ENCODE data around the gene CLASRP.

The CLASRP gene

GRCh38 chr19:45021971-45022370 lies 16.9 kb upstream of the CLASRP start:
- DNase-seq (ENCODE audit: low read depth) = no peak

- no peak for DNase-seq (ENCODE audit: low read depth)
These were observed 15.8 kb upstream of the CLASRP start for GRCh38 chr19:45023048-45023447.

GRCh38 chr19:45025264-45025663 lies 13.6 kb upstream of the CLASRP start:
- no peak for DNase-seq (ENCODE audit: low read depth)

- DNase-seq (ENCODE audit: low read depth) = no peak
These were observed 11.5 kb upstream of the CLASRP start for GRCh38 chr19:45027371-45027770.

- no peak for DNase-seq (ENCODE audit: low read depth)
These were observed 8.0 kb upstream of the CLASRP start for GRCh38 chr19:45030825-45031224.

- DNase-seq (ENCODE audit: low read depth) = no peak
These were observed 6.4 kb upstream of the CLASRP start for GRCh38 chr19:45032421-45032820.

- no peak for DNase-seq (ENCODE audit: low read depth)
These were observed 3.1 kb upstream of the CLASRP start for GRCh38 chr19:45035755-45036154.

GRCh38 chr19:45037393-45038169 lies 1.3 kb upstream of the CLASRP start:
- DNase-seq (ENCODE audit: low read depth) = no peak

GRCh38 chr19:45040059-45040771 lies 1.4 kb downstream of the CLASRP start:
- no peak for DNase-seq (ENCODE audit: low read depth)

- no peak for DNase-seq (ENCODE audit: low read depth)
These were observed 2.3 kb downstream of the CLASRP start for GRCh38 chr19:45041125-45041524.

- DNase-seq (ENCODE audit: low read depth) = no peak
These were observed 7.0 kb downstream of the CLASRP start for GRCh38 chr19:45045671-45046353.

- no peak for DNase-seq (ENCODE audit: low read depth)
These were observed 7.5 kb downstream of the CLASRP start for GRCh38 chr19:45046355-45046754.

GRCh38 chr19:45047188-45047797 lies 8.4 kb downstream of the CLASRP start:
- DNase-seq (ENCODE audit: low read depth) = no peak

GRCh38 chr19:45049073-45049736 lies 10.4 kb downstream of the CLASRP start:
- DNase-seq (ENCODE audit: low read depth) = no peak

- no peak for DNase-seq (ENCODE audit: low read depth)
These were observed 11.2 kb downstream of the CLASRP start for GRCh38 chr19:45050036-45050435.

- DNase-seq (ENCODE audit: low read depth) = no peak
These were observed 13.2 kb downstream of the CLASRP start for GRCh38 chr19:45051929-45052579.

GRCh38 chr19:45056831-45057230 lies 18.0 kb downstream of the CLASRP start:
- DNase-seq (ENCODE audit: low read depth) = no peak

- no peak for DNase-seq (ENCODE audit: low read depth)
These were observed 18.6 kb downstream of the CLASRP start for GRCh38 chr19:45057444-45057843.

- no peak for DNase-seq (ENCODE audit: low read depth)
These were observed 19.8 kb downstream of the CLASRP start for GRCh38 chr19:45058622-45059159.

GRCh38 chr19:45059258-45059965 lies 20.6 kb downstream of the CLASRP start:
- DNase-seq (ENCODE audit: low read depth) = peak; percentile 84

GRCh38 chr19:45061965-45062364 lies 23.1 kb downstream of the CLASRP start:
- no peak for DNase-seq (ENCODE audit: low read depth)
